Muscle of leg (tissue), 11 donors: ENCODE data around the gene SSBP1. TPM values are rescaled to one million over a fixed set of nuclear protein-coding genes. Genes with fewer than 3 reads are reported as not detected.
A peak's percentile ranks its signal among the peaks of the same experiment; 100 is the strongest.
"Not testable (repeated sequence)": the region's sequence is repeated elsewhere in the genome, so short reads cannot be mapped to it uniquely, and the experiment has no call there.

Experiments used
- DNase-seq: peaks from one replicate; pipeline ENCODE4 v3.0.0; 2013
- H3K27ac ChIP-seq: one replicate; pipeline ENCODE4 v1.5.1; 2013; ENCODE audit warnings: mild to moderate bottlenecking, low read length, control low read depth
- H3K27me3 ChIP-seq: one replicate; pipeline ENCODE4 v1.6.1; 2013; ENCODE audit warnings: low read length; ENCODE audit not compliant: control insufficient read depth, insufficient read depth
- H3K36me3 ChIP-seq: one replicate; pipeline ENCODE4 v1.6.1; 2013; ENCODE audit warnings: low read length; ENCODE audit not compliant: control insufficient read depth, insufficient read depth
- H3K4me1 ChIP-seq: one replicate; pipeline ENCODE4 v1.6.1; 2013; ENCODE audit warnings: low read length; ENCODE audit not compliant: control insufficient read depth, insufficient read depth
- H3K4me3 ChIP-seq: one replicate; pipeline ENCODE4 v1.5.1; 2013; ENCODE audit warnings: low read length, control low read depth
- H3K9me3 ChIP-seq: replicated peaks from 2 replicates; pipeline ENCODE4 v1.6.1; 2013; ENCODE audit warnings: low read depth, low read length; ENCODE audit not compliant: control insufficient read depth
- WGBS: methylation state at CpG from one replicate; pipeline ENCODE4 v1.1.5; 2013; ENCODE audit warnings: missing lambda C conversion rate; ENCODE audit not compliant: insufficient coverage; 5-methylcytosine and 5-hydroxymethylcytosine counted together
- polyA plus RNA-seq, 8 donors: library from polyadenylated mRNA; unstranded; fragments of 120-200 nt; gene quantifications; one replicate each; pipeline versions ENCODE4 v1.2.1 to v1.2.3, GENCODE V29; 2013; ENCODE audit warnings: inconsistent platforms in 1 of 8, low replicate concordance in 1 of 8; ENCODE audit not compliant: insufficient read length in 8 of 8, insufficient read depth in 1 of 8
- total RNA-seq: library from RNA; stranded (reverse); fragments of 120-200 nt; gene quantifications from one replicate; pipeline ENCODE4 v1.2.4, GENCODE V29; 2013

SSBP1 gene
- total and polyA plus RNA-seq, 9 donors = 89.1 to 134 (median 101) TPM

DNA sequence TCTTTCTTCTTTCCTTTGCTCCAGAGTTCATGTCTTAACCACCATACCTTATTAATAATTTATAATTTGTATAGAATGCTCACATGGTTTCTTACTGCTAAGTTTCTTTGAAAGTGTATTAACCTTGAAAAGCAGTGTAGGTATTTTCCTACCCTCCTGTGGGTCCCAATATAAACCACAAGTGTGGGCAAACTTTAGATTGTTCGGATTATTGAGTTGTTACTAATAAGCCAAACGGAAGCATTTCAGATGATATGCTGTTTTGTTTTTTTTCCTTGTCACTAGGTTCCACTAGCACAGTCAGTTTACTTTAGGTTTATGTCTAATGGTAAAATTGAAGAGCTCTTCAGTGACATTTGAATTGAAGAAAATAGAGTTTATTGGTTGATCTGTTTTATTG is 10.2 kb downstream of the SSBP1 start:
- H3K27ac ChIP-seq = no peak overlapping the region
- WGBS = no CpG with 5 or more reads among the region's 2 CpGs
- H3K36me3 ChIP-seq = peaks cover 61% of the 10 kb centered on the region
- H3K9me3 ChIP-seq = peaks cover 22% of the 10 kb centered on the region
- no peaks in the 10 kb centered on the region for H3K27me3 ChIP-seq
- H3K4me3 ChIP-seq = no peak overlapping the region
- H3K4me1 ChIP-seq = no peaks in the 10 kb centered on the region
- no peak for DNase-seq

DNA sequence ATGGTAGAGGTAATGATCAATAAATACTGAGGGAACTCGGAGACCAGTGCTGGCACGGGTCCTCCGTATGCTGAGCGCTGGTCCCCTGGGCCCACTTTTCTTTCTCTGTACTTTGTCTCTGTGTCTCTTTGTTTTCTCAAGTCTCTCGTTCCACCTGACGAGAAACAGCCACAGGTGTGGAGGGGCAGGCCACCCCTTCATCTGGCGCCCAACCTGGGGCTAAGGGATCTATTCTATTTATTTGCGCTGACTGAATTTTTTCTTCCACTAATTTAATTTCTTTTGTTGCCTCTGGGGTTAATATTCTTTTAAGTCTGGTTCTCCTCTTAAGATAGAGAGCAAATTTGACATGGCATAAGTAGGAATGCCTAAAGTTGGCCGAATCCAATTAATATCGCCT is 13.7 kb downstream of the SSBP1 start:
- H3K27ac ChIP-seq, DNase-seq, H3K4me3 ChIP-seq, H3K27me3 ChIP-seq, H3K4me1 ChIP-seq: not testable (repeated sequence)
- Histone ChIP-seq H3K36me3 (peaks cover 60% of the 10 kb centered on the region), H3K9me3 (peaks cover 22% of the 10 kb centered on the region)
- 98% methylated on average over 6 of the region's 10 CpGs for WGBS

DNA sequence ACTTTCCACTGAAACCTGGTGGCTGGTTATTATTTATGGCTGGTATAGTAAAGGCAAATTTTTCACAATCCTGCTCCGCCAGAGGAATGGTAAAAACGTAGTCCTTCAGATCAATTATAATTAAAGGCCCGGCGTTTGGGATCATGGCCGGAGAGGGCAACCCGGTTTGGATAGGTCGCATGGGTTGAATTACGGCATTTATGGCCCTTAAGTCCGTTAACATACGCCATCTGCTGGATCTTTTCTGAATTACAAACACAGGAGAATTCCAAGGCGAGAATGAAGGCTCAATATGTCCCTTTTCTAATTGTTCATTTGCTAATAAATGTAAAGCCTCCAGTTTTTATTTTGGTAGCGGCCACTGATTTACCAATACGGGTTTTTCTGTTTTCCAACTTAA is 14.5 kb downstream of the SSBP1 start:
- Histone ChIP-seq H3K27ac (no peak overlapping the region), H3K9me3 (peaks cover 22% of the 10 kb centered on the region), H3K4me1 (no peaks in the 10 kb centered on the region), H3K36me3 (peaks cover 64% of the 10 kb centered on the region), H3K4me3 (no peak overlapping the region), H3K27me3 (no peaks in the 10 kb centered on the region)
- 96% methylated on average over 9 of the region's 13 CpGs for whole genome bisulfite sequencing
- DNase-seq = no peak

DNA sequence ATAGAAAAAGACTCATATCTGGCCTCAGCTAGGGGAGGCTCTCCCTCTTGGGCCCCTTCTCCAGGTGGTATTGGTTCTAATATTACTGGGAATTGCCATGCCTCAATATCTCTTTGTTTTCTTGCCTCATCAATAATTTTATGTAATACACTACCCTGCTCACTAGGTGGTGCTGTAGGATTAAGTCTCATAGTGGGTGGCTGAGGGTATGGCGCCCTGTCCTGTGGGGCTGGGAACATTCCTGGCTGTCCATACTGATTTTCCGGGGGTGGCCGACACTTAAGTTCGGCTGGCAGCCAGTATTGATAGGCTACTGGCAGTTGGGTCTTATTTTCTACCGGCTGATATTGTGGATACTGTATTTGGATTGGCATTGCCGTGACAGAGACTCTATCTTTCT is 16.8 kb downstream of the SSBP1 start:
- H3K27ac ChIP-seq = no peak overlapping the region
- H3K4me3 ChIP-seq = no peak overlapping the region
- H3K9me3 ChIP-seq = peaks cover 22% of the 10 kb centered on the region
- H3K27me3 ChIP-seq = no peaks in the 10 kb centered on the region
- 92% methylated on average over 4 of the region's 6 CpGs for WGBS
- no peak for DNase-seq
- peaks cover 60% of the 10 kb centered on the region for H3K36me3 ChIP-seq
- H3K4me1 ChIP-seq = no peaks in the 10 kb centered on the region

DNA sequence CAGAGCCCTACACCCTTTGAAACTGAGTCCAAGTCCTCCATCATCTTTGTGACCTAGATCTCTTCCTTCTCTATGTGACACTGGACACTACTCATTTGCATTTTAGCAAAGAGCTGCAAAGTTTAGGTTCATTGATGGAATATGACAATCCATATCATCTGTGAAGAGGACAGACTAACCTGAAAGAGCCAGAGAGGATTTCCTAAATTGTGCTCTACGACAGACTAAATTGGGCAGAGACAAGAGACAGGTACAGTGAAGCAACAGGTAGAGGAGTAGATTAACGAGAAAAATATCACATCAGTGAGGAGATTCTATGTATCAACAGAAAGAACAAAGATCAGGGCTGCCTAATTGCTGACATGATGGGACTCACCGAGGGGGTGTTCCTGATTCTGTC is 25.6 kb downstream of the SSBP1 start, which contains the start of gene TAS2R3:
TSS of gene TAS2R3 (plus strand) at position 301 of the 400 bp plus-strand sequence. CDS start at position 363, 62 bp downstream.
- no peaks in the 10 kb centered on the region for H3K4me1 ChIP-seq
- WGBS = 100% methylated on average over 3 of the region's 3 CpGs
- no peaks in the 10 kb centered on the region for H3K27me3 ChIP-seq
- DNase-seq = no peak
- H3K4me3 ChIP-seq = no peak within 1 kb of the TSS
- H3K36me3 ChIP-seq = peaks cover 31% of the 10 kb centered on the region
- no peaks in the 10 kb centered on the region for H3K9me3 ChIP-seq
- no peak within 1 kb of the TSS for H3K27ac ChIP-seq

DNA sequence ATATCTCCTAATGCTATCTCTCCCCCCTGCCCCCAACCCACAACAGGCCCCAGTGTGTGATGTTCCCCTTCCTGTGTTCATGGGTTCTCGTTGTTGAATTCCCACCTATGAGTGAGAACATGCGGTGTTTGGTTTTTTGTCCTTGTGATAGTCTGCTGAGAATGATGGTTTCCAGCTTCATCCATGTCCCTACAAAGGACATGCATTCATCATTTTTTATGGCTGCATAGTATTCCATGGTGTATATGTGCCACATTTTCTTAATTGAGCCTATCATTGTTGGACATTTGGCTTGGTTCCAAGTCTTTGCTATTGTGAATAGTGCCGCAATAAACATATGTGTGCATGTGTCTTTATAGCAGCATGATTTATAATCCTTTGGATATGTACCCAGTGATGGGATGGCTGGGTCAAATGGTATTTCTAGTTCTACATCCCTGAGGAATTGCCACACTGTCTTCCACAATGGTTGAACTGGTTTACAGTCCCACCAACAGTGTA is 32.0 kb downstream of the SSBP1 start:
- not testable (repeated sequence) for H3K36me3 ChIP-seq, H3K4me3 ChIP-seq, H3K4me1 ChIP-seq, H3K27ac ChIP-seq, DNase-seq, H3K9me3 ChIP-seq, H3K27me3 ChIP-seq
- WGBS = no CpG with 5 or more reads among the region's 3 CpGs

DNA sequence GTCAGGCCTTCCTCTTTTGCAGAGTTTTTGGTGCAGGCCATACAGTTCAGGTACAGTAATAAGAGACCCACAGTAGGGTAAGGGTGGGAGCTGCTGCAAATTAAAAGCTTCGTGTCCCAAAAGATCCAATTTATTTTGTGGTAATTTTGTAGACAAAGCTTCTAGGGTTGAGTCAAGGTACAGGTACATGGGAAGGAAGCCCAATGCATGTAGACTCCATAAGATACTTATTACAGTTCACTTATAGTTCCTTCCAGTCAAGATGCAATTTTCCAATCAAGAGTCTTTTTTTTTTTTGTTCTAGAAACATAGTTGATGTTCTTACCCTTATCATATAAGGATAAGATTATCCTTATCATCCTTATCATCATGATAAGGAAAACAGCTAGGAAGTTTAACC is 38.2 kb downstream of the SSBP1 start, which contains the start of gene TAS2R4:
TSS of gene TAS2R4 (plus strand) at position 301 of the 400 bp plus-strand sequence. CDS start 1,815 bp downstream, outside the sequence.
- no peak for DNase-seq

DNA sequence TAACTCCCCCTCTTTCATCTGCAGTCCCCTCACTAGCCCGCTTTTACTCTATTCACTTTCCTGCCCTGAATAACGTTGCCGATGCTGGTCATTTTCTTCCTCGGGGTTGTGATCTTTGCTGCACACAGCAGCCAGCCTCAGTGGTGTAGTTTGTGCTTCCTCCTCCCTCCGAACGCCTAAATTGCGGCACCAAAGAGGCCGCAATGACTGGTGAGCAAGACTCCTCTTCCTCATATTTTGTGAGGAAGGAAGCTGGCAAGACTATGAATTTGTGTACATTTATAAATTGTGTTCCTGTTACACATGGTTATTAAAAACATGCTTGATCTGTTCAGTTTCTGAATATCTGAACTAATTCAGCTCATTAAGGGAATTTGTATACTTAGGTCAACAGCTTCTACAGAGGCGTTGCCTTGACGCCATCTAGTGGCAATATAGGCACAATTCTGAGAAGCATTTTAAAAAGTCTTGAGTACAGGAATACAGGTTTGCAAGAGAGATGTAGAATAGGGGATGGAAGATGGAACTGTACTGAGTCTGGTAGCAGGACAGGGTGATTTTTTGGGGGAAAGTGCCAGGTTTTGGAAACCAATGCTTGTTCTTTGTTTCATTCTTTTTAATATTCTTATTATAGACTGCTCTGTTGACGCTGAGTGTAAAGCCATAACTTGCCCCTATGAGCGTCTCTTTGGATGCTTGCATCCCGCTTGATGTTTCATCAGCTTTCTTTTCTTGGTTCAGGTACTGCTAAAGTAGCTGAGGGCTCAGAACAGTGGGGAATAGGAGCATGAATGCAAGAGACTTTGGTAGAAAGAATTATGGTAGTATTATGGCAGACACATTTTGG is 47.8 kb downstream of the SSBP1 start:
- Histone ChIP-seq H3K27me3 (no peaks in the 10 kb centered on the region), H3K4me1 (no peaks in the 10 kb centered on the region), H3K27ac (no peak overlapping the region), H3K36me3 (peaks cover 8% of the 10 kb centered on the region), H3K4me3 (no peak overlapping the region), H3K9me3 (no peaks in the 10 kb centered on the region)
- 71% methylated on average over 9 of the region's 13 CpGs for WGBS
- DNase-seq = peak; percentile 45

More for the DNA sequence above, 38.2 kb downstream of the SSBP1 start, which contains the start of gene TAS2R4:
- Histone ChIP-seq H3K27ac (no peak within 1 kb of the TSS), H3K4me3 (no peak within 1 kb of the TSS), H3K4me1 (no peaks in the 10 kb centered on the region), H3K36me3 (peaks cover 10% of the 10 kb centered on the region), H3K9me3 (no peaks in the 10 kb centered on the region), H3K27me3 (no peaks in the 10 kb centered on the region)
- WGBS = no CpG with 5 or more reads among the region's 1 CpG

DNA sequence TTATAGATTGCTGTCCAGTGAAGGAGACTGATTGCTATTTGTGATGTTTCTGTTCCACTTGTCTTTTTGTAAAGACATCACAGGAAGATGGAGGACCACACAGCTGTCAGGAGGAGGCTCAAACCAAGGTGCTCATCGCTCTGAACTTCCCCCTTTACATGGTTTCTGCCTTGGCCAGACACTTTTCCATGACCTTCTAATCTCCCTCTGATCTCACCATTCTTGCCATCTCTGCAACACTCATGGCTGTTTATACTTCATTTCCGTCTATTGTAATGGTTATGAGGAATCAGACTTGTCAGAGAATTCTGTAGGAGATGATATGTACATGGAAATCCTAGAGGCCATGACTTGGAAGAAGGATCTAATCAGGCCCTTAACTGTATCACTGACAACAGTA is 50.1 kb downstream of the SSBP1 start:
- H3K27me3 ChIP-seq = no peaks in the 10 kb centered on the region
- WGBS = 100% methylated on average over 1 of the region's 2 CpGs

DNA sequence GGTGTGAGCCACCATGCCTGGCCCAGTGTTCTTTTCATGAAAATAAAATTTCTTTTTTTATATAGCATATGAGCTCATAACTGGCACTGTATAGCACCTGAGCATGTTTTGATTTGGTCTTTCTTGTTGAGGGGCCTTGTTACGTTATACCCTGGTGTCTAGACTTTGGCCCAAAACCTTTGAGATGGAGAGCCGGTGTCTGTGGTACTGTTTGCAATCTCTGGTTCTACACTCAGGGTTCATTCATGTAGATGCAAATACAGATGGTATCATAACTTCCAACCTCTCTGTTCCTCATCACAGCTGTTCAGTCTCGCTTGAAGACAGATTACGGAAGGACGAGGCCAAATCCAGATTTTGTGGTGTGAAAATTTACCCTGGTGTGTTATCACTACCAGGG is 51.8 kb downstream of the SSBP1 start, which contains the start of gene TAS2R5:
TSS of gene TAS2R5 (plus strand) at position 301 of the 400 bp plus-strand sequence. CDS start 145 bp downstream, outside the sequence.
- peaks cover 9% of the 10 kb centered on the region for H3K36me3 ChIP-seq
- H3K27me3 ChIP-seq = no peaks in the 10 kb centered on the region
- H3K9me3 ChIP-seq = no peaks in the 10 kb centered on the region
- no peaks in the 10 kb centered on the region for H3K4me1 ChIP-seq
- WGBS = 100% methylated on average over 1 of the region's 5 CpGs
- DNase-seq = no peak
- H3K27ac ChIP-seq = no peak within 1 kb of the TSS
- H3K4me3 ChIP-seq = no peak within 1 kb of the TSS

More for the DNA sequence above, 50.1 kb downstream of the SSBP1 start:
- H3K36me3 ChIP-seq = peaks cover 9% of the 10 kb centered on the region
- no peaks in the 10 kb centered on the region for H3K9me3 ChIP-seq
- H3K4me1 ChIP-seq = no peaks in the 10 kb centered on the region
- no peak overlapping the region for H3K27ac ChIP-seq
- DNase-seq = no peak
- no peak overlapping the region for H3K4me3 ChIP-seq
